Mammary epithelial cell (primary cell): Measurements from ENCODE around the gene AP2B1.

Source experiments
- CTCF ChIP-seq, 2 donors: IDR thresholded peaks in 1 of 2; conservative IDR thresholded peaks in 1 of 2; 2 replicates each; pipeline ENCODE4 v1.5.1; 2011 to 2012; ENCODE audit warnings: inconsistent platforms in 2 of 2, low read length in 2 of 2, mild to moderate bottlenecking in 2 of 2, control low read depth in 1 of 2, low read depth in 1 of 2; ENCODE audit not compliant: insufficient read depth in 1 of 2; ENCODE audit errors: extremely low read depth in 1 of 2
- EZH2 ChIP-seq: IDR thresholded peaks from 2 replicates; pipeline ENCODE4 v1.6.1; 2012; ENCODE audit warnings: low read length, inconsistent platforms, borderline replicate concordance

- TF ChIP-seq CTCF (conservative IDR thresholded peaks at IDR 0.05 in 1 of 2, IDR thresholded peaks at IDR 0.05 in 1 of 2; ENCODE audit: extremely low read depth in 1 of 2, insufficient read depth in 1 of 2, low read depth in 1 of 2, low read length in 2 of 2), result no peak
- no peak for TF ChIP-seq EZH2
Measured at GRCh38 chr17:35684055-35684802, 97.1 kb downstream of the AP2B1 start.
